Umbilical cord (tissue), 2 donors: ENCODE data around the gene GBP5. TPM values are rescaled to one million over a fixed set of nuclear protein-coding genes. Genes with fewer than 3 reads are reported as not detected.
"Not testable (repeated sequence)": the region's sequence is repeated elsewhere in the genome, so short reads cannot be mapped to it uniquely, and the experiment has no call there.

Experiments used
- DNase-seq: peaks from one replicate; pipeline ENCODE4 v3.0.0-alpha.2; 2015; ENCODE audit warnings: low spot score
- total RNA-seq: library from RNA; depleted of rRNA; stranded (reverse); fragments of >200 nt; gene quantifications from one replicate; pipeline ENCODE4 v1.2.3, GENCODE V29; 2014; ENCODE audit warnings: low replicate concordance; ENCODE audit not compliant: insufficient read depth

The GBP5 gene
- total RNA-seq, 1 donor from 2014 or later: 3.9 TPM

- DNase-seq: not testable (repeated sequence)
Measured at GRCh38 chr1:89284078-89284763, 11.6 kb upstream of the GBP5 start.

GRCh38 chr1:89280766-89281165 lies 8.1 kb upstream of the GBP5 start:
- DNase-seq: no peak

- DNase-seq: no peak
Measured at GRCh38 chr1:89279011-89279466, 6.4 kb upstream of the GBP5 start.

GRCh38 chr1:89277725-89278124 lies 5.1 kb upstream of the GBP5 start:
- no peak for DNase-seq

GRCh38 chr1:89276690-89277089 lies 4.0 kb upstream of the GBP5 start:
- no peak for DNase-seq

- no peak for DNase-seq
Measured at GRCh38 chr1:89274411-89274857, 1.8 kb upstream of the GBP5 start.

GRCh38 chr1:89273324-89273778 lies 691 bp upstream of the GBP5 start:
- no peak for DNase-seq

- DNase-seq: peak; percentile 31
Measured at GRCh38 chr1:89271341-89272015, 1.2 kb downstream of the GBP5 start.

- no peak for DNase-seq
Measured at GRCh38 chr1:89270423-89270822, 2.2 kb downstream of the GBP5 start.

GRCh38 chr1:89269277-89269676 lies 3.4 kb downstream of the GBP5 start:
- no peak for DNase-seq

- peak; percentile 38 for DNase-seq
Measured at GRCh38 chr1:89262643-89263042, 10.0 kb downstream of the GBP5 start.

- peak; percentile 22 for DNase-seq
Measured at GRCh38 chr1:89261926-89262515, 10.6 kb downstream of the GBP5 start.

- DNase-seq: peak; percentile 70
Measured at GRCh38 chr1:89260566-89261255, 11.9 kb downstream of the GBP5 start.

GRCh38 chr1:89260042-89260441 lies 12.6 kb downstream of the GBP5 start:
- DNase-seq: no peak

- DNase-seq: peak; percentile 30
Measured at GRCh38 chr1:89259283-89259971, 13.2 kb downstream of the GBP5 start.

- no peak for DNase-seq
Measured at GRCh38 chr1:89257041-89257440, 15.6 kb downstream of the GBP5 start.

- DNase-seq: not testable (repeated sequence)
Measured at GRCh38 chr1:89255581-89255980, 17.1 kb downstream of the GBP5 start.

- no peak for DNase-seq
Measured at GRCh38 chr1:89254658-89255287, 17.9 kb downstream of the GBP5 start.

GRCh38 chr1:89243046-89243445 lies 29.6 kb downstream of the GBP5 start:
- no peak for DNase-seq
